Heart right ventricle (tissue), 16 donors: Measurements from ENCODE around the gene ZMIZ1. TPM values are rescaled to one million over a fixed set of nuclear protein-coding genes. Genes with fewer than 3 reads are reported as not detected.

ENCODE experiments used
- ATAC-seq, 8 donors: fragments of 200-7000 bp; cut with Tn5 transposase; one replicate each; pipeline ENCODE4 v1.9.1; 2020; ENCODE audit warnings: mild to moderate bottlenecking in 8 of 8, moderate library complexity in 8 of 8, moderate number of reproducible peaks in 1 of 8
- DNase-seq, 2 donors: peaks; one replicate each; pipeline ENCODE4 v3.0.0-alpha.2; 2020
- H3K27ac ChIP-seq, 10 donors: fragments of 200-600 bp; sonication (generic) in 2 of 10; one replicate each; pipeline versions ENCODE4 v1.5.0 to v1.8.0; 2020 to 2022; ENCODE audit warnings: mild to moderate bottlenecking in 3 of 10
- H3K27me3 ChIP-seq, 7 donors: fragments of 200-600 bp; one replicate each; pipeline ENCODE4 v1.8.0; 2021 to 2022; ENCODE audit warnings: mild to moderate bottlenecking in 2 of 7
- H3K36me3 ChIP-seq, 9 donors: fragments of 200-600 bp; sonication (generic) in 1 of 9; one replicate each; pipeline versions ENCODE4 v1.5.0 to v1.8.0; 2020 to 2022; ENCODE audit warnings: mild to moderate bottlenecking in 2 of 9
- H3K4me1 ChIP-seq, 9 donors: fragments of 200-600 bp; sonication (generic) in 1 of 9; one replicate each; pipeline versions ENCODE4 v1.5.0 to v1.8.0; 2020 to 2022; ENCODE audit warnings: mild to moderate bottlenecking in 4 of 9
- H3K4me3 ChIP-seq, 10 donors: fragments of 200-600 bp; sonication (generic) in 2 of 10; one replicate each; pipeline versions ENCODE4 v1.5.0 to v1.8.0; 2020 to 2022; ENCODE audit warnings: mild to moderate bottlenecking in 7 of 10, moderate library complexity in 2 of 10
- H3K9me3 ChIP-seq, 11 donors: fragments of 200-600 bp in 10 of 11; sonication (generic) in 2 of 11; one replicate each; pipeline versions ENCODE4 v1.5.0 to v1.8.0; 2013 to 2022; ENCODE audit warnings: mild to moderate bottlenecking in 2 of 11, control low read depth in 1 of 11, moderate library complexity in 1 of 11
- WGBS, 2 donors: extraction: QIAGEN DNeasy Blood & Tissue Kit; methylation state at CpG; one replicate each; pipeline ENCODE4 v1.1.7; 2013; ENCODE audit warnings: inconsistent platforms in 1 of 2; 5-methylcytosine and 5-hydroxymethylcytosine counted together
- intact Hi-C, 10 donors: fragments of 100-400 bp; cut with DNase I; formaldehyde crosslinking; loops; one replicate each; pipeline versions ENCODE4 v1.11.1 to v1.14.2; 2022
- polyA plus RNA-seq, 2 donors: library from polyadenylated mRNA; stranded (reverse); fragments of 200-250 nt; gene quantifications; one replicate each; pipeline ENCODE4 v1.2.3, GENCODE V29; 2013
- total RNA-seq, 10 donors: library from RNA; stranded (reverse); fragmentation: NEBNext Ultra II Directional in 3 of 10; extraction: Animal tissue kit (Norgen Biotek cat#: 25700) in 3 of 10; gene quantifications; one replicate each; pipeline versions ENCODE4 v1.2.1 to v1.2.4, GENCODE V29; 2021 to 2023
- TF ChIP-seq, protein P1 (sequence below), 9 donors: fragments of 200-600 bp; sonication (generic) in 2 of 9; IDR thresholded peaks; one replicate each; pipeline versions ENCODE4 v1.5.0 to v1.8.0; 2021 to 2022; ENCODE audit warnings: antibody characterized with exemption in 9 of 9, mild to moderate bottlenecking in 5 of 9, moderate library complexity in 1 of 9
- donor health status: Arrhythmogenic right ventricular cardiomyopathy.
- donor health status: ischemic (EF 13 %, LVEDD 7.1; RV severe dilation, severe dysfunction).
- donor health status: healthy with polysubstance abuse.
- donor health status: DM: no; HTN: yes; CAD: no.
- donor health status: DM: no; HTN: no; CAD: no.
- donor health status: ischemic (EF 25% LVEDD 6.9; RV normal size, moderate dysfunction).
- donor health status: ischemic (EF 25% LVEDD 5.7; RV mildly dilated, moderate dysfunction).
- donor health status: healthy.
- donor health status: DM: yes; HTN: yes; CAD: no.
- donor health status: Ischemic cardiomyopathy.
- donor health status: ischemic (EF 35%, LVEDD 5.7; RV mildly dilated, moderate dysfunction).
- donor health status: nonischemic (EF 11% LVEDD 7.7; RV severe dilation, severe dysfunction).
- donor health status: DM: yes; HTN: yes; CAD: no.
- donor health status: PGD.
- donor health status: ischemic (EF 29% LVEDD 5.4; RV normal size, mild dysfunction).
- donor health status: nonischemic (EF 23%, LVEDD 6.1; RV moderate dilation, normal function).

The ZMIZ1 gene
- total and polyA plus RNA-seq, 12 donors = 24.2 to 61.5 (median 49.8) TPM

GRCh38 chr10:79042639-79043411 lies 25.9 kb upstream of the ZMIZ1 start:
- ATAC-seq = no peak
- Histone ChIP-seq H3K4me1 (peaks cover 0 to 14% (median 0%) of the 10 kb centered on the region in 9 donors), H3K9me3 (peaks cover 0 to 4% (median 0%) of the 10 kb centered on the region in 11 donors), H3K36me3 (no peaks in the 10 kb centered on the region), H3K27ac (no peak overlapping the region), H3K27me3 (no peaks in the 10 kb centered on the region), H3K4me3 (no peak overlapping the region)
- 59 to 72% methylated on average over 3 of the region's 3 CpGs for WGBS, 2 donors
- DNase-seq = no peak
- intact Hi-C loops = loop anchor here in 1 of 10 donors (10.0 kb wide), 1 partner anchor 178 kb away; no protein-coding TSS in a partner anchor
- TF ChIP-seq, protein P1, sequence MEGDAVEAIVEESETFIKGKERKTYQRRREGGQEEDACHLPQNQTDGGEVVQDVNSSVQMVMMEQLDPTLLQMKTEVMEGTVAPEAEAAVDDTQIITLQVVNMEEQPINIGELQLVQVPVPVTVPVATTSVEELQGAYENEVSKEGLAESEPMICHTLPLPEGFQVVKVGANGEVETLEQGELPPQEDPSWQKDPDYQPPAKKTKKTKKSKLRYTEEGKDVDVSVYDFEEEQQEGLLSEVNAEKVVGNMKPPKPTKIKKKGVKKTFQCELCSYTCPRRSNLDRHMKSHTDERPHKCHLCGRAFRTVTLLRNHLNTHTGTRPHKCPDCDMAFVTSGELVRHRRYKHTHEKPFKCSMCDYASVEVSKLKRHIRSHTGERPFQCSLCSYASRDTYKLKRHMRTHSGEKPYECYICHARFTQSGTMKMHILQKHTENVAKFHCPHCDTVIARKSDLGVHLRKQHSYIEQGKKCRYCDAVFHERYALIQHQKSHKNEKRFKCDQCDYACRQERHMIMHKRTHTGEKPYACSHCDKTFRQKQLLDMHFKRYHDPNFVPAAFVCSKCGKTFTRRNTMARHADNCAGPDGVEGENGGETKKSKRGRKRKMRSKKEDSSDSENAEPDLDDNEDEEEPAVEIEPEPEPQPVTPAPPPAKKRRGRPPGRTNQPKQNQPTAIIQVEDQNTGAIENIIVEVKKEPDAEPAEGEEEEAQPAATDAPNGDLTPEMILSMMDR (IDR thresholded peaks at IDR 0.05) = no peak

- Histone ChIP-seq H3K36me3 (no peaks in the 10 kb centered on the region), H3K4me1 (peaks cover 0 to 27% (median 9%) of the 10 kb centered on the region in 9 donors), H3K9me3 (peaks cover 0 to 4% (median 0%) of the 10 kb centered on the region in 11 donors), H3K27me3 (no peaks in the 10 kb centered on the region), H3K27ac (no peak overlapping the region), H3K4me3 (no peak overlapping the region)
- DNase-seq (no peak), ATAC-seq (no peak)
- intact Hi-C loops = loop anchor here in 1 of 10 donors (10.0 kb wide), 1 partner anchor 179 kb away; no protein-coding TSS in a partner anchor
- WGBS, 2 donors = 99 to 100% methylated on average over 5 of the region's 5 CpGs
- TF ChIP-seq, protein P1 (IDR thresholded peaks at IDR 0.05) = no peak
Observed at GRCh38 chr10:79044036-79044632, 24.6 kb upstream of the ZMIZ1 start.

GRCh38 chr10:79044846-79045245 lies 23.9 kb upstream of the ZMIZ1 start:
- H3K27me3 ChIP-seq = no peaks in the 10 kb centered on the region
- no peak overlapping the region for H3K4me3 ChIP-seq
- 89 to 93% methylated on average over 4 of the region's 4 CpGs for WGBS, 2 donors
- DNase-seq (no peak), ATAC-seq (peak in 1 of 8 donors; percentile 19)
- peaks cover 0 to 4% (median 0%) of the 10 kb centered on the region in 11 donors for H3K9me3 ChIP-seq
- TF ChIP-seq, protein P1 (IDR thresholded peaks at IDR 0.05) = no peak
- no peaks in the 10 kb centered on the region for H3K36me3 ChIP-seq
- H3K4me1 ChIP-seq = peaks cover 0 to 28% (median 9%) of the 10 kb centered on the region in 9 donors
- H3K27ac ChIP-seq = no peak overlapping the region
- intact Hi-C loops = loop anchor here in 2 of 10 donors (5.0 to 10.0 kb wide), 2 partner anchors 180 to 1538 kb away; no protein-coding TSS in a partner anchor

DNA sequence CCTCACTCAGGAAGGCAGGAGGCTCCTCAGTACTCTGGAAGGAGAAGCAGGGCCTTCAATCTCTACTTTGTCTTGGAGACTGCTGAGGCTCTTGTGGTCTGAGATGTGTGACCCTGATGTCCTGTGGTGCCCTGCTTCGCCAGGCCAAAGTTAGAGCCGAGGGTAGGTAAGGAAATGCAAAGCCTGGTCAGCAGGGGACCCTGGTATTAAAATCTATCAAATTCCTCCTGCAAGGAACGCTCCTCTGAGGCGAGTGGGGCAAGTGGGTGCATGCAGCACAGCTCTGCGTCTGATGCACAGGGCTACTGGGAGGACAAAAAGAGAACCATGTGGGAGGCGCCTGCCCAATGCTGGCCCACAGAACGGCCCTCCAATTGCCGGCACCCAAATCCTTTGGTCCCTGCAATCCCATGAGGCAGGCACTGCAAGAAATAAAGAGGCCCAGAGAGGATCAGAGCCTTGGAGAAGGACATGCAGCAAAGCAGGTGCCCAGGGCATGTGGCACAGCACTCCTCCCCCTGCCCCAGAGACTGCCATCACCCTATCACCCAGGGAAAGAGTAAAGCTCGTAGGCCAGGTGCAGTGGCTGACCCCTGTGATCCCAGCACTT lies 23.1 kb upstream of the ZMIZ1 start:
- 83 to 84% methylated on average over 9 of the region's 9 CpGs for WGBS, 2 donors
- Histone ChIP-seq H3K27me3 (no peaks in the 10 kb centered on the region), H3K4me1 (peaks cover 0 to 33% (median 9%) of the 10 kb centered on the region in 9 donors), H3K9me3 (peaks cover 0 to 4% (median 0%) of the 10 kb centered on the region in 11 donors), H3K36me3 (no peaks in the 10 kb centered on the region), H3K27ac (no peak overlapping the region), H3K4me3 (no peak overlapping the region)
- no peak for DNase-seq
- TF ChIP-seq, protein P1 (IDR thresholded peaks at IDR 0.05) = no peak
- intact Hi-C loops = loop anchor here in 2 of 10 donors (5.0 to 10.0 kb wide), 2 partner anchors 181 to 1538 kb away; no protein-coding TSS in a partner anchor
- no peak for ATAC-seq
